SJCRH30 (cell line): Measurements from ENCODE around the gene HOXA7. TPM values are rescaled to one million over a fixed set of nuclear protein-coding genes. Genes with fewer than 3 reads are reported as not detected.

Experiments used
- DNase-seq, 2 experiments: peaks; one replicate each; pipeline ENCODE4 v3.0.0-alpha.2; 2015 to 2020
- H3K27ac ChIP-seq: fragments of 250-450 bp; sonication (Bioruptor Pico); 2 replicates; pipeline ENCODE4 v1.5.1; 2020; ENCODE audit warnings: mild to moderate bottlenecking, moderate library complexity
- H3K27me3 ChIP-seq: fragments of 250-450 bp; sonication (Bioruptor Pico); 2 replicates; pipeline ENCODE4 v1.5.1; 2020; ENCODE audit warnings: mild to moderate bottlenecking, moderate library complexity
- H3K36me3 ChIP-seq: fragments of 250-450 bp; sonication (Bioruptor Pico); 2 replicates; pipeline ENCODE4 v1.5.1; 2020; ENCODE audit warnings: mild to moderate bottlenecking, moderate library complexity
- H3K4me1 ChIP-seq: fragments of 250-450 bp; sonication (Bioruptor Pico); 2 replicates; pipeline ENCODE4 v1.5.1; 2020; ENCODE audit warnings: mild to moderate bottlenecking, moderate library complexity
- H3K4me3 ChIP-seq: fragments of 250-450 bp; sonication (Bioruptor Pico); 2 replicates; pipeline ENCODE4 v1.5.1; 2020; ENCODE audit warnings: mild to moderate bottlenecking, moderate library complexity
- H3K9me3 ChIP-seq: fragments of 250-450 bp; sonication (Bioruptor Pico); replicated peaks from 2 replicates; pipeline ENCODE4 v1.5.1; 2020; ENCODE audit warnings: mild to moderate bottlenecking, moderate library complexity
- total RNA-seq: library from RNA; depleted of rRNA; stranded (reverse); fragments of >200 nt; shearing (Covaris generic); gene quantifications from 2 replicates; pipeline ENCODE4 v1.2.3, GENCODE V29; 2014

Gene HOXA7
- total RNA-seq, 1 experiment from 2014 or later = 40.4 TPM

DNA sequence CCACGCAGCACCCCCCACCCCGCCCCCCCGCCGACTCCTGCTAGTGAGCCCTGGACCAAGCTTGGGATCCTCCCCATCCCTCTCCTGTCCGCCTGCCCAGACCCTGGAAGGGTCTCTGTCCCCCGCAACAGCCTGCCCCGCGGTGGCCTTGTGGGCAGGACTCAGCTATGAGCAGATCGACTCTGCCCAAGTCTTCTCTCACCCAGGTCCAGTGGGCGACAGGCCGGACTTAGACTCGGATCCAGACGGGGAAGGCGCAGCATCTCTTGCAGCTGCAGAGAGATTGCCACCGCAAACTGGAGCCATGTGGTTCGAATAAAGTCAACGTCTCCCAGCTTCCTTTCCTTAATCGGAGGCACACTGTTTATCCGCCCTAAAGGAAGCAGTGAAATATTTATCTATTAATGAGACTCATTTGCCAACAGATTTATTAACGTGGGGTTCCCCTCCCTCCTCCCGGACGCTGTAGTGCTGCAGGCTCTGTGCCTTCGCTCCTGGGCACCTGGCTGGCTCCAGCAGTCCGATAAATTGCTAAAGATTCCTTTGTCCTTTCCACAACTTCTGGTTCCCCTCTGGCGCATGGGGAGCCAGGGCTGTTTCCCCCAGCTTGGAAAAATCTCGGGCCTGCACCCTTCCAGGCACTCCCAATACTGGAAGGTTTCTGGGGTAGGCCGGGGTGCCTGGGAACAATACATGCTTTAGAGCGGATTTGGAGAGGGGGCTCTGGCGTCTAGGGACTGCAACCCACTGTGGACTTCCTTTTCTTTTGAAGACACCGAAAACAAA is 634 bp upstream of the HOXA7 start:
- H3K36me3 ChIP-seq = no peaks in the 10 kb centered on the region
- H3K9me3 ChIP-seq = no peaks in the 10 kb centered on the region
- DNase-seq = no peak
- H3K27me3 ChIP-seq = no peaks in the 10 kb centered on the region
- peaks cover 3% of the 10 kb centered on the region; the same call in 1 of the 2 replicates for H3K4me1 ChIP-seq
- peak overlapping the region; percentile 80 for H3K27ac ChIP-seq
- peak overlapping the region; percentile 82 for H3K4me3 ChIP-seq

DNA sequence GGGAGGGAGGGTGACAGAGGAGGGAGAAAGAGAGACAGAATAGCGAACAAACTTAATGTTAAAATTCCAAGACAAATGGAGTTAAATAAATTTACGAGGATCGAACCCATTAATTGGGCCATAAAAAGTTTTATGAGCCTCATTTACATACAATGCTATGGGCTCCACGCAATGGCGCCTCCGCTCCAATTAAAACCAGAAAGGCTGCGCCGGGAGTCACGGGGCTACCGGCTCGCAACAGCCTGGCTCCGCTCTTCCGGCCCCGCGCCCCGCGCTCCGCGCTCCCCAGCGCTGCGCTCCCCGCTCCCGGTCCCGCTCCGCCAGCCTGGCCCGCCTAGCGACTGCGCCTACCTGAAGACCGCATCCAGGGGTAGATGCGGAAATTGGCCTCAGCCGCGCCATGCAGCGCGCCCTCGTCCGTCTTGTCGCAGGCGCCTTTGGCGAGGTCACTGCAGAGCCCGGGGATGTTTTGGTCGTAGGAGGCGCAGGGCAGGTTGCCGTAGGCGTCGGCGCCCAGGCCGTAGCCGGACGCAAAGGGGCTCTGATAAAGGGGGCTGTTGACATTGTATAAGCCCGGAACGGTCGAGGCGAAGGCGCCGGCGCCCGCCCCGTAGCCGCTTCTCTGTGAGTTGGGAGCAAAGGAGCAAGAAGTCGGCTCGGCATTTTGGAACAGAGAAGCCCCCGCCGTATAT is 513 bp downstream of the HOXA7 start:
- DNase-seq = peak; percentile 51 to 60
- H3K9me3 ChIP-seq = no peaks in the 10 kb centered on the region
- H3K27ac ChIP-seq = peak overlapping the region; percentile 80
- no peaks in the 10 kb centered on the region for H3K36me3 ChIP-seq
- no peaks in the 10 kb centered on the region for H3K27me3 ChIP-seq
- H3K4me3 ChIP-seq = peak overlapping the region; percentile 82
- H3K4me1 ChIP-seq = peaks cover 3% of the 10 kb centered on the region; the same call in 1 of the 2 replicates

DNA sequence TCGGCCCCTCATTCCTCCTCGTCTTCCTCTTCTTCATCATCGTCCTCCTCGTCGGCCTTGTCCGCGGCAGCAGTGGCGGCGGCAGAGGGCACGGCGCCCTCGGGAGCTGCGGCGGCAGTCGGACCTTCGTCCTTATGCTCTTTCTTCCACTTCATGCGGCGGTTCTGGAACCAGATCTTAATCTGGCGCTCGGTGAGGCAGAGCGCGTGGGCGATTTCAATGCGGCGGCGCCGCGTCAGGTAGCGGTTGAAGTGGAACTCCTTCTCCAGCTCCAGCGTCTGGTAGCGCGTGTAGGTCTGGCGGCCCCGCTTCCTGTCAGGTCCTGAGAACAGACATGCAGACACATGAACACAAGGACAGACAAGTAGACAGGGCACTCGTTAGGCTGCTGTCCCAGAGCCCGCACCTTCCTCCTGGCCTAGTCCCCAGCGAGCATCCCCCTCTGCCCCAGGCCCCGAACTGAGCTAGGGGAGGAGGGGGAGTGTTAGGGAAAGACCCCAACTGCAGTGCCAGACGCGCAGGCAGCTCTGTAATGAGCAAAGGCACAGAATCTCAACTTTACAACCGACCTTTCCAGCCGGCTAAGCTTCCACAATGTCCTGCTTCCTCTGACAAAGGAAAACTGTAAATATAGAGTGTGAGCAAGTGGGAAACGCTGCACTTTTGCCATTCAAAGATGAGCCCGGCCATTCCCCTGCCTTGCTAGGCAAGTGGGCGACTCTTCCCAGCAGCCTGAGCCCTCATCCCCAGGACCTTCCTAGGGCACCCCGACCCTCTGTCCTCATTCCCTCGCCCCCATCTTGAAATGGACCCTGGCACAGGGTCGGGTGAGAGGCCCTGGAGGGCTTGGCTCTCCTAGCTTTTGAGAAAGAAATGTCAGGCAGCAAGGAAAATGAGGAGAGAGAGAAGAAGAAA is 1.3 kb downstream of the HOXA7 start:
- no peaks in the 10 kb centered on the region for H3K27me3 ChIP-seq
- peak overlapping the region; percentile 80 for H3K27ac ChIP-seq
- H3K36me3 ChIP-seq = no peaks in the 10 kb centered on the region
- H3K9me3 ChIP-seq = no peaks in the 10 kb centered on the region
- no peak for DNase-seq
- H3K4me3 ChIP-seq = peak overlapping the region; percentile 82
- peaks cover 3% of the 10 kb centered on the region; the same call in 1 of the 2 replicates for H3K4me1 ChIP-seq

DNA sequence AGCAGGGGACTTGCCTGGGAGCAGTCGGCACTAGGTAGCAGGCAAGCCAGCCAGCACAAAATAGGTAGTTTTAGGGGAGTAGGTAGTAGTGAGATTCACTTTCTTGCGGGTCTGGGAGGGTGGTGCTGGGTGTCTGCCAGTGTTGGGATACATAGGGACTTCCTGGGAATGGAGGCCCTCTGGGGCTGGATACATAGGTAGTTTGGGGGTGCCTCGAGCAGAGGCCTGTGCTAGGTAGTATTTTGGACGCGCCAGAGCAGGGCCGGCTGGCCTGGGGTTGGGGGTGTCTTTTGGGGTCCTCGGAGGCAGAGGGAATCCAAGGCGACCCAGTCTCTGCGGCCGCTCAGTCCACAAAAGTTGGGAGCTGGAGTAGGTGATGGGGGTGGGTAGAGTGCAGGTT is 2.1 kb downstream of the HOXA7 start:
- no peak for DNase-seq
- no peaks in the 10 kb centered on the region for H3K9me3 ChIP-seq
- H3K27ac ChIP-seq = no peak overlapping the region
- H3K36me3 ChIP-seq = no peaks in the 10 kb centered on the region
- peaks cover 3% of the 10 kb centered on the region; the same call in 1 of the 2 replicates for H3K4me1 ChIP-seq
- no peaks in the 10 kb centered on the region for H3K27me3 ChIP-seq
- H3K4me3 ChIP-seq = no peak overlapping the region

DNA sequence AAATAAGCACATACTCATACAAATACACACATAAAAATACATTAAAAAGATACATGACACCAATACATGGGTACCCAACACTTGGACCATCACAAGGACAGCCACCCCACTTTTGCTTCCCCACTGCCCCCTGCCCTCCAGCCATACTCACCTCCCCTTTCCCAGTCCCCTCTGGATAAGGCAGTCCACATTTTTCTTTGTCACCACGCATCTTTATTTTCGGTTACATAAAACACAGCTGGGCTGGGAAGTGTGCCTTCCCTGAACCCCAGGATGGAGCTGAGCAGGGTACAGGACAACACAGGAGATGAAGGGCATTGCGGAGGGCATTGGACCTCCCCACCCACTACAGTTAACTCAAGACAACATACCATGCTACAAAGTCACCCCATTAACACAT is 2.9 kb downstream of the HOXA7 start:
- H3K4me3 ChIP-seq = no peak overlapping the region
- H3K9me3 ChIP-seq = no peaks in the 10 kb centered on the region
- DNase-seq = no peak
- no peaks in the 10 kb centered on the region for H3K36me3 ChIP-seq
- H3K27me3 ChIP-seq = no peaks in the 10 kb centered on the region
- no peak overlapping the region for H3K27ac ChIP-seq
- H3K4me1 ChIP-seq = peaks cover 3% of the 10 kb centered on the region; the same call in 1 of the 2 replicates

DNA sequence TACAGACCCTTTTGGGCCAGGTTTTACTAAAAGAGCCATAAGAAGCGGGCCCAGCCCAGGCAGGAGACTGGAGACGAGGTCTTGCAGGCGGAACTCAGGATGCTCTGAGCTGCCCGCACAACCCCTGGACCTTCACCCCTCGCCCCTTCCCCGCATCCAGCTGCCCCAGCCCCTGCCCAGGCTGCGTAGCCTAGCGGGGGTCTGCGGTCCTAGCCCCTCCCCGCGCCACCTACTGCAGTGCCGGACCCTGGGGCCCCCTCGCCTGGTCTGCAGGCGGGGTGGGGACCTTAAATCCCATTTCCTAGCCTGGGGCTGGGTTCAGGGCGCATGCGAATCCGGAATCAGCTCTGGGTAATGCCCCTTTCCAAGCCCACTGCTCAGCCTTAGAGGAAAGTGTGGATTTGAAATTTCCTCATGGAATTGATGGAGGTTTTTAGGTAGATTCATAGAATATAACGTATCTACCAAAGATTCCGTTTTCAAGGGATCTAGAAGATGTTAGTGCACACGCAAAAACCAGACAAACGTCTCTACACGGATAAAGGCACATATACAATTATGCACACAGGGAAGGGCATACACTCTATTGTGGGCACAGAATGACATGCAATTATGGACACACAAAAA is 3.5 kb downstream of the HOXA7 start:
- no peaks in the 10 kb centered on the region for H3K36me3 ChIP-seq
- H3K27ac ChIP-seq = no peak overlapping the region
- H3K4me1 ChIP-seq = peaks cover 3% of the 10 kb centered on the region; the same call in 1 of the 2 replicates
- H3K27me3 ChIP-seq = no peaks in the 10 kb centered on the region
- DNase-seq = no peak
- no peak overlapping the region for H3K4me3 ChIP-seq
- no peaks in the 10 kb centered on the region for H3K9me3 ChIP-seq

DNA sequence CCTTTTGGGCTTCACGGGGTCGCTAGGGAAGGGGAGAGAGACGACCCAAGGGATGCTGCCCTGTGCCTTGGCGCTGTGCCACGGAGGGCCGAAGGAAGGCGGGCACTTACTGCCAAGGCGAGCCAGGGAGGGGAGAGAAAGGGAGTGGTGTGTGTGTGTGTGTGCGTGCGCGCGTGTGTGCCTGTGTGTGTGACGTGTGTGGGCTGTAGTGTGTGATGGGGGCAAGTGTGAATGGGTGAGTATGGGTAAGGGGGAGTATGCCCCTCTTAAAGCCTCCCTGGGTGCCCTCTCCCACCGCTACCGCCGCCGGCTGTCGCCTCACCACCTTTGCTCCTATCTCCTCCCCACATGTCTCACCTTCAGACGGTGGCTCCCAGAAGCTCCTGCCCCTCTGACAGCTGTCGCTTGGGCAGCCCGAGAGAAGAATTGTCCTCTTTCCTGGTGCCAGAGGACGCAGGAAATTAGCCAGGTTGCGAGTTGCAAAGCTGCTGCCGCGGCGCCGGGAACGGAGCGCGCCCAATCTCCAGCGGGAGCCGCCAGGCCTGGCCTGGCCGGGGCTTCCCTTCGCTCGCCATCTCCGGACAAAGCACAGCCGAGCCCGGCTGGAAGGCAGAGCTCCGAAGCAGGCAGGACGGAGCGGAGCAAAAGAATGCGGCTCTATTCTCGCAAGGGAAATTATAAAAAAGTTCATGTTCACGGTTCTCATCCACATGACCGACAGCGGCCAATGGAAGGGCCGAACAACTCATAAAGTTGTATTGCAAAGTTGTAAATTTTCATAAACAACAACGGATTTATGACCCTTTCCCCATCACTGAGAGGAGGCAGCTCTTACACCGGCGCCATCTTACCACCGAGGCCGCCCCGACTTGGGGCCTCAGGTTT is 4.3 kb downstream of the HOXA7 start, which contains the start of gene HOXA3:
HOXA3 (minus strand) TSS at position 653 of the 885 bp plus-strand sequence. CDS start 41,943 bp downstream, outside the sequence.
- Histone ChIP-seq H3K9me3 (no peaks in the 10 kb centered on the region), H3K4me3 (peak within 1 kb of the TSS; percentile 64), H3K4me1 (peaks cover 3% of the 10 kb centered on the region; the same call in 1 of the 2 replicates), H3K36me3 (no peaks in the 10 kb centered on the region), H3K27ac (no peak within 1 kb of the TSS), H3K27me3 (no peaks in the 10 kb centered on the region)
- DNase-seq = no peak

DNA sequence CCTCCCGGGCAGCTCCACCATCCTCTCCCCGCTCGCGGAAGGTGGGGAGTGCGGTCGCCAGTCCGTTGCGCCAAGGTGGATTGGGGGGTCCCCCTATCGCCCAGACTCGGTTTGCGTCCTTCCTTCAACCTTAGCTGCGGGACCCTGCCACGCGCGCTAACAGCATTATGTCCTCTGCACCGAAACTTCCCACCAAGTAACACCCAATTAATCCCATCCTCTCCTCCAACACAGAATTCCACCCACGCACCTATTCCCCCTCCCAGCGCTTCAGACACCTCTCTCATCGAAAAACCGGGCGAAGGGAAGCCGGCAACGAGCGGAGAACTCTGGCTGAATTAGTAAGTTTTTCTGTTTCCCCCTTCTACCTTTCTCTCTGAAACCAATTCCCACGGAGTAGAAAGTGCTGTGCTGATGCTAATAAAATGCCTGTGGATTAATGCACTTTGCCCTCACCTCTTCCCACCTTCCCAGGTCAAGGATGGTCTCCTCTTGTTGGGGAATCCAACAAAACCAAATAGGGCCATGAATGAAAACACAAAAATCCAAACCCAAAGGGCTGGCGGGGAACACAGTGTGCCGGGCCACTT is 5.0 kb downstream of the HOXA7 start:
- Histone ChIP-seq H3K36me3 (no peaks in the 10 kb centered on the region), H3K4me1 (no peaks in the 10 kb centered on the region), H3K9me3 (no peaks in the 10 kb centered on the region), H3K4me3 (peak overlapping the region; percentile 64), H3K27ac (no peak overlapping the region; the same call in 1 of the 2 replicates), H3K27me3 (no peaks in the 10 kb centered on the region)
- no peak for DNase-seq

DNA sequence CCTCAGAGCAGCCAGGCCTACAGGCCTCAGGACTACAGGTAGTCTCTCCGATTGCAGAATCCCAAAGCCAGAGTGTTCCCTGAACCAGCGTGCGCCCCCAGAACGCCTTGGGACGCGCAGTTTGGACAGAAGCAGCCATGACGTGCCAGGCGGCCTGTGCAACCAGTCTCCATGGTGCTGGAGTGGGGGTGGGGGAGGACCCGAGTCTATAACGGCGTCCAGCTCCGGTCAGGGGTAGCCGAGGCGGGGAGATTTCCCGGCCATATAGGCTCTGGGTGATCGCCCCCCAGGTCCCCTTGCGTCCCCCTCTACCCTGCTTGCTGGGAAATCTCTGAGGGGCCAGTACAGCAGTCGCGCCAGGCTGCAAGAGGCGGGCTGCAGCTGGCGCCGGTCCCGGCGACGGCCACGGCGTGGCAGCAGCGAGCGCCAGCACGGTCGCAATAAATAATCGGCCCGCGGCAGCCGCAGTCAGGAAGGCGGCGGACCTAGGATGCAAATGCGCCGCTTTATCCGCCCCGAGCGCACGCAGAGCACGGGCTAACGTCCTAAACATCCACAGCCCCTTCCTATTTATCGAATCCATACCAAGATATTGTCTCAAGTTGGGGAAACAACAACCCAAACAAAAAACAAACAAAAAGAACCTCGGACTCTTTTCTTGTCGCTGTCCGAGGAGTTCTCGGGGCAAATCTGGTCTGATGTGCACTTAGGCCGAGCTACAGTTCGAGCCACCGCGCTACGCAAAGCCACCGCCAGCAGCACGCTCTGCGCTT is 5.7 kb downstream of the HOXA7 start:
- peak overlapping the region; percentile 64 for H3K4me3 ChIP-seq
- H3K9me3 ChIP-seq = no peaks in the 10 kb centered on the region
- peak; percentile 75 to 86 for DNase-seq
- H3K36me3 ChIP-seq = no peaks in the 10 kb centered on the region
- H3K27ac ChIP-seq = peak overlapping the region; percentile 25; the same call in 1 of the 2 replicates
- no peaks in the 10 kb centered on the region for H3K27me3 ChIP-seq
- no peaks in the 10 kb centered on the region for H3K4me1 ChIP-seq

DNA sequence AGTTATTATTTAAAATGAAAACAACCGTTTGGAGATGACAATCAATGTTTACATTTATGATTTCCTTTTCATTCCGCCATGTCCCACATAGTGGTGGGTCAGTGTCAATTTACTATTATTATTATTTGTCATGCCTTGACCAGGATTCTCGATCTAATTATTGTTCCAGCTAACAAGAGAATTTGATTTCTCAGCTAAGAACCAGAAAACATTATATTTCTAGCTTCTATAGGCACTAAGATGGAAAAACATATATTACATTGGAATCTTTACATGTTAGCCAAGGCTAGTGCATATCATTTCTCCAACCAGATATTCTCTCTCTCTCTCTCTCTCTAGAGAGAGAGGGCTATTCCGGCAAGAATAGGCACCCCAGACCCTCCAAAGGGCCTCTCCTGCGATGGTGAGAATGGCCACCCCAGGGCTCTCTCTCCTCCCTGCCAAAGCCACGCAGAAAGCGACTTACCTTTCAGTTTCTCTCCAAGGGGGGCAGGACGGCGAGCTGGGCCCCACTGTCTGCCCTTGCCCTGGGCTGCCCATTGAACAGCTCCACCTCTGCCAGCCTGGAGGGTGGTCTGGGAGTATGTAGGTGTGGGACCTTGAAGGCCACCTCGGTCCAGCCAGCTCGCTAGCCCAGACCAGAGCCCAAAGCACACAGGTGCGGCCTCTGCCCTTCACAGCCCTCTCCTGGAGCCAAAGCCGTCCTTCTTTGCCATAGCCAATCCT is 6.5 kb downstream of the HOXA7 start:
- Histone ChIP-seq H3K4me3 (peak overlapping the region; percentile 64), H3K27me3 (no peaks in the 10 kb centered on the region)

DNA sequence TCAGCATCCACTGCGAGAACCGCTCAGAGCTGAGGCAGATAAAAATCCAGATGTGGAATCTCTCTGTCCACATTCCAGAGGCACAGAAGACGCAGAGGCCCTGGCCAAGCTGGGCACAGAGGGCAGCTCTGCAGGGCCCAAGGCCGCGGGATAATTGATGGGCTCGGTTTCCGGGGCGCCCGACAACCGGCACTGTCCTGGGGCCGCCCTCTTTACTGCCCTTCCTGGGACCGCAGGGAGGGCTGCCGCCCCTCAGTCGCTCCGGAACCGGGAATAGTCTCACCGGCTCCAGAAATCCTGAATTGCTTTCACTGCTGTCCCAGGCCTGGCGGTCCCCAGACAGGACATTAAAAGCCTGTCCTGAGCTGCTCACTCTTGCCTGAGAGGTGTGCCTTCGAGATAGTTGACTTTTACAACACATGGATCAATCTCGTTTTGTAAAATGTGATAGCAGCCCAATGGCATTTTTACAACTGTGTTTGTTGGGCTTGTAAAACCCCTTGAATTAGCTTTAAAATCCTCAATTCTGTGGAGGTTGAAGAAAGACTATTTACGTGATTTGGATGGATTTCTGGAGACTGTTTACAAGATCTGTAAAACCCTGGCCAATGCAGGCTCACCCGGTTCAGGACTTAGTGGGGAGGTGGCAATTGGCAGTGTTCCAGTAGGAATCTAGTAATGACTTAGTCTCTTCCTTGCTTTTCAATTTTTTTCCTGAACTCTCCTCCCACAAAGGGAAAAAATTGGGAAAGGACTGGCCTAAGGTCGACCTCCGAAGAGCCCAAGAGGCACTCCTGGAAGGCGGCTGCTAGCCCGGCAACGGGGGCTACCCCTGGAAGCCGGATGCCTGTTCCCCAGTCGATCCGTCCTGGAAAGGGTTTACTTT is 7.5 kb downstream of the HOXA7 start:
- Histone ChIP-seq H3K4me3 (peak overlapping the region; percentile 64), H3K4me1 (no peaks in the 10 kb centered on the region), H3K9me3 (no peaks in the 10 kb centered on the region), H3K27ac (no peak overlapping the region; the same call in 1 of the 2 replicates), H3K27me3 (no peaks in the 10 kb centered on the region), H3K36me3 (no peaks in the 10 kb centered on the region)
- DNase-seq = no peak

More for the DNA sequence above, 6.5 kb downstream of the HOXA7 start:
- Histone ChIP-seq H3K36me3 (no peaks in the 10 kb centered on the region), H3K4me1 (no peaks in the 10 kb centered on the region), H3K9me3 (no peaks in the 10 kb centered on the region), H3K27ac (peak overlapping the region; percentile 25; the same call in 1 of the 2 replicates)
- DNase-seq = peak in 1 of 2 experiments; percentile 25
